Keratinocyte (primary cell): ENCODE results near the gene ARHGAP5. TPM values are rescaled to one million over a fixed set of nuclear protein-coding genes. Genes with fewer than 3 reads are reported as not detected.

Experiments
- DNase-seq: peaks from one replicate; pipeline ENCODE4 v3.0.0-alpha.2; 2011; ENCODE audit warnings: low read depth, missing footprints, low spot score
- FAIRE-seq: peaks from 2 replicates; lab custom pipeline; 2011; peaks lifted over from hg19 to GRCh38; lab: Jason Lieb, UNC
- H2AFZ ChIP-seq: 2 replicates; pipeline ENCODE4 v1.6.0; 2012; ENCODE audit warnings: low read length, control low read depth, inconsistent platforms; ENCODE audit not compliant: control insufficient read depth
- H3K27ac ChIP-seq: 2 replicates; pipeline ENCODE4 v1.5.1; 2011; ENCODE audit warnings: low read length; ENCODE audit not compliant: control insufficient read depth, insufficient read depth
- H3K27me3 ChIP-seq: 3 replicates; pipeline ENCODE4 v1.6.0; 2011; ENCODE audit warnings: low read length; ENCODE audit not compliant: control insufficient read depth, insufficient read depth; ENCODE audit errors: extremely low read depth
- H3K36me3 ChIP-seq, 2 experiments: 2 replicates in 1 of 2; 3 replicates in 1 of 2; pipeline ENCODE4 v1.5.1; 2011; ENCODE audit warnings: low read length in 2 of 2, mild to moderate bottlenecking in 1 of 2; ENCODE audit not compliant: control insufficient read depth in 2 of 2, insufficient read depth in 2 of 2; ENCODE audit errors: extremely low read depth in 1 of 2
- H3K4me1 ChIP-seq: 3 replicates; pipeline ENCODE4 v1.5.1; 2011; ENCODE audit warnings: low read length; ENCODE audit not compliant: control insufficient read depth, insufficient read depth; ENCODE audit errors: extremely low read depth
- H3K4me2 ChIP-seq: 3 replicates; pipeline ENCODE4 v1.6.0; 2011; ENCODE audit warnings: low read depth, low read length; ENCODE audit not compliant: control insufficient read depth, insufficient read depth; ENCODE audit errors: extremely low read depth
- H3K4me3 ChIP-seq, 3 experiments: fragments of 200-600 bp in 1 of 3; sonication (generic) in 1 of 3; 2 replicates in 2 of 3; 3 replicates in 1 of 3; pipeline ENCODE4 v1.5.1; 2011 to 2016; ENCODE audit warnings: low read length in 3 of 3, mild to moderate bottlenecking in 3 of 3, control low read depth in 2 of 3, inconsistent platforms in 1 of 3, low read depth in 1 of 3, mixed read lengths in 1 of 3, mixed run types in 1 of 3, moderate library complexity in 1 of 3; ENCODE audit not compliant: control insufficient read depth in 2 of 3, insufficient read depth in 2 of 3; ENCODE audit errors: extremely low read depth in 1 of 3
- H3K79me2 ChIP-seq: 2 replicates; pipeline ENCODE4 v1.6.0; 2012; ENCODE audit warnings: low read length; ENCODE audit not compliant: control insufficient read depth, insufficient read depth
- H3K9ac ChIP-seq: 3 replicates; pipeline ENCODE4 v1.6.0; 2011; ENCODE audit warnings: low read length; ENCODE audit not compliant: control insufficient read depth, insufficient read depth; ENCODE audit errors: extremely low read depth
- H3K9me1 ChIP-seq: 3 replicates; pipeline ENCODE4 v1.6.0; 2011; ENCODE audit warnings: low read length; ENCODE audit not compliant: control insufficient read depth, insufficient read depth; ENCODE audit errors: extremely low read depth
- H3K9me3 ChIP-seq: 2 replicates; pipeline ENCODE4 v1.5.1; 2012; ENCODE audit warnings: low read depth, low read length; ENCODE audit not compliant: control insufficient read depth
- H4K20me1 ChIP-seq: 3 replicates; pipeline ENCODE4 v1.6.0; 2011; ENCODE audit warnings: low read length; ENCODE audit not compliant: control insufficient read depth, insufficient read depth; ENCODE audit errors: extremely low read depth
- EZH2 ChIP-seq: IDR thresholded peaks from one replicate; pipeline ENCODE4 v1.6.1; 2012; ENCODE audit warnings: inconsistent platforms, mild to moderate bottlenecking, low read length, moderate library complexity
- dilution Hi-C: fragments of 300-500 bp; cut with MboI; formaldehyde crosslinking; loops from one replicate; pipeline ENCODE4 v1.7.0; 2020; ENCODE audit warnings: low sequenced_read_pairs; ENCODE audit not compliant: extremely low pct_ligation_motif_present
- polyA plus RNA-seq, 5 experiments: library from polyadenylated mRNA; depleted of rRNA in 3 of 5; stranded (reverse) in 3 of 5; stranded (forward) in 1 of 5; unstranded in 1 of 5; fragments of >200 nt; gene quantifications; 1 replicate in 1 of 5; 2 replicates in 3 of 5; 3 replicates in 1 of 5; pipeline versions ENCODE4 v1.2.1 to v1.2.3, GENCODE V29; 2011 to 2012; ENCODE audit warnings: missing spikeins in 2 of 5, low read depth in 1 of 5, low replicate concordance in 1 of 5
- TF ChIP-seq, protein P1 (sequence below), 3 experiments: IDR thresholded peaks in 1 of 3; conservative IDR thresholded peaks in 1 of 3; optimal IDR thresholded peaks in 1 of 3; 2 replicates in 2 of 3; 3 replicates in 1 of 3; pipeline versions ENCODE3 to v1.5.1; 2011; ENCODE audit warnings: low read length in 3 of 3, mild to moderate bottlenecking in 3 of 3, moderate library complexity in 2 of 3, control low read depth in 1 of 3, inconsistent platforms in 1 of 3; ENCODE audit not compliant: insufficient read depth in 2 of 3; ENCODE audit errors: extremely low read depth in 1 of 3

The ARHGAP5 gene
- polyA plus RNA-seq, 1 donor (not counting 4 experiments of a cell fraction or from before 2014, with no cell fraction given) = 43.1 TPM

DNA sequence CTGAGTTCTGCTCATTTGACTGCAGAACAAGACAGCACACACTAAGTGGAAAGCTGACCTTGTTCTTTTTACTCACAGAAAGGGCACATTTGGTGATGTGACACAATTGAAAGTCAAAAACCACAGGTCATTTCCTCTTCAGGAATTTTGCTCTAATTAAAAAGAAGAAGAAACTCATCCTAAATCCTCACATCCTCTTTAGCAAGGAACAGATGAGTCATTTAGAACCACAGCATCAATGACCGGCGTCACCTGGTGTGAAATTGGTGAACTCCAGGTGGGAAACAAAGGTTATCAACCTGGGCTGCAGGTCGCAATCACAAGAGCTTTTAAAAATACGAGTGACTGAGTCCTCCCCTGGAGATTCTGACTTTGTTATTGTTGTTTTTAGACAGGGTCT lies 128.9 kb downstream of the ARHGAP5 start:
- no peak overlapping the region for H2AFZ ChIP-seq
- DNase-seq (no peak), FAIRE-seq (no peak)
- peaks cover 2% of the 10 kb centered on the region for H3K9me1 ChIP-seq
- no peaks in the 10 kb centered on the region for H3K36me3 ChIP-seq
- dilution Hi-C loops = no loop called here
- H3K9ac ChIP-seq = no peak overlapping the region
- no peak overlapping the region for H3K4me2 ChIP-seq
- H3K9me3 ChIP-seq = no peaks in the 10 kb centered on the region
- no peaks in the 10 kb centered on the region for H3K27me3 ChIP-seq
- TF ChIP-seq EZH2 = no peak
- TF ChIP-seq, protein P1, sequence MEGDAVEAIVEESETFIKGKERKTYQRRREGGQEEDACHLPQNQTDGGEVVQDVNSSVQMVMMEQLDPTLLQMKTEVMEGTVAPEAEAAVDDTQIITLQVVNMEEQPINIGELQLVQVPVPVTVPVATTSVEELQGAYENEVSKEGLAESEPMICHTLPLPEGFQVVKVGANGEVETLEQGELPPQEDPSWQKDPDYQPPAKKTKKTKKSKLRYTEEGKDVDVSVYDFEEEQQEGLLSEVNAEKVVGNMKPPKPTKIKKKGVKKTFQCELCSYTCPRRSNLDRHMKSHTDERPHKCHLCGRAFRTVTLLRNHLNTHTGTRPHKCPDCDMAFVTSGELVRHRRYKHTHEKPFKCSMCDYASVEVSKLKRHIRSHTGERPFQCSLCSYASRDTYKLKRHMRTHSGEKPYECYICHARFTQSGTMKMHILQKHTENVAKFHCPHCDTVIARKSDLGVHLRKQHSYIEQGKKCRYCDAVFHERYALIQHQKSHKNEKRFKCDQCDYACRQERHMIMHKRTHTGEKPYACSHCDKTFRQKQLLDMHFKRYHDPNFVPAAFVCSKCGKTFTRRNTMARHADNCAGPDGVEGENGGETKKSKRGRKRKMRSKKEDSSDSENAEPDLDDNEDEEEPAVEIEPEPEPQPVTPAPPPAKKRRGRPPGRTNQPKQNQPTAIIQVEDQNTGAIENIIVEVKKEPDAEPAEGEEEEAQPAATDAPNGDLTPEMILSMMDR (optimal IDR thresholded peaks at IDR 0.05 in 1 of 3, IDR thresholded peaks at IDR 0.05 in 1 of 3, conservative IDR thresholded peaks at IDR 0.05 in 1 of 3; ENCODE audit: extremely low read depth in 1 of 3, insufficient read depth in 2 of 3, low read length in 3 of 3) = peak in 1 of 3 experiments; percentile 11
- H4K20me1 ChIP-seq = no peaks in the 10 kb centered on the region
- H3K27ac ChIP-seq = no peak overlapping the region
- peaks cover 20% of the 10 kb centered on the region for H3K4me1 ChIP-seq
- no peak overlapping the region for H3K4me3 ChIP-seq
- no peaks in the 10 kb centered on the region for H3K79me2 ChIP-seq

DNA sequence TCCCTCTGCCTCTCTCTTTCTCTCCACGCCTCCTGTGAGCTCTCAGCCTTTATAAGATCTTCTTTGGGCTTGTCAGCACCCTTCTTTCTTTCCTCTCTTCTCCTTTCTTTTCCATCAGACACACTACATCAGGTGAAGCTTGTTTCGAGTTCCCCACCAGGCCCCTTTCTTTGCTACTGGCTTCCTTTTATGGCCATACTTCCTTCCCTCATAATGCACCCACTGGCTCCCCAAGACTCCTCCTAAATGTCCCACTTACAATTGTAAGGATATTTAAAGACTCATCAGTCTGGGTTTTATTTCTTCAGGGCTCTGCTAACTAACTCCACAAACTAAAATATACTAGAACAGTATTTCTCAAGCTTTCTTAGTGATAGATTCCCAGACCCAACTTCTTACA lies 129.4 kb downstream of the ARHGAP5 start:
- no peaks in the 10 kb centered on the region for H3K27me3 ChIP-seq
- H3K4me2 ChIP-seq = no peak overlapping the region
- H3K4me3 ChIP-seq = no peak overlapping the region
- no peaks in the 10 kb centered on the region for H3K9me3 ChIP-seq
- H3K9ac ChIP-seq = no peak overlapping the region
- no peaks in the 10 kb centered on the region for H4K20me1 ChIP-seq
- H2AFZ ChIP-seq = no peak overlapping the region
- peaks cover 2% of the 10 kb centered on the region for H3K9me1 ChIP-seq
- no peaks in the 10 kb centered on the region for H3K36me3 ChIP-seq
- FAIRE-seq (no peak), DNase-seq (no peak)
- TF ChIP-seq, protein P1 (optimal IDR thresholded peaks at IDR 0.05 in 1 of 3, IDR thresholded peaks at IDR 0.05 in 1 of 3, conservative IDR thresholded peaks at IDR 0.05 in 1 of 3; ENCODE audit: extremely low read depth in 1 of 3, insufficient read depth in 2 of 3, low read length in 3 of 3) = no peak
- no peak for TF ChIP-seq EZH2
- no peaks in the 10 kb centered on the region for H3K79me2 ChIP-seq
- peaks cover 20% of the 10 kb centered on the region for H3K4me1 ChIP-seq
- H3K27ac ChIP-seq = no peak overlapping the region
- dilution Hi-C loops = no loop called here
